Effector memory CD4-positive, alpha-beta T cell (primary cell): Measurements from ENCODE around the gene ITPR2.
"Not testable (repeated sequence)": the region's sequence is repeated elsewhere in the genome, so short reads cannot be mapped to it uniquely, and the experiment has no call there.

Experiments
- DNase-seq, 3 donors: peaks; one replicate each; pipeline ENCODE4 v3.0.0-alpha.2; 2020
- H3K27ac ChIP-seq: 2 replicates; pipeline ENCODE4 v1.7.0; 2013; ENCODE audit warnings: mild to moderate bottlenecking, low read length, moderate library complexity; ENCODE audit not compliant: insufficient read depth, poor library complexity, severe bottlenecking
- H3K27me3 ChIP-seq: replicated peaks from 2 replicates; pipeline ENCODE4 v1.7.0; 2013; ENCODE audit warnings: mild to moderate bottlenecking, low read length; ENCODE audit not compliant: insufficient read depth, control insufficient read depth, poor library complexity, severe bottlenecking
- H3K36me3 ChIP-seq: 2 replicates; pipeline ENCODE4 v1.7.0; 2013; ENCODE audit warnings: mild to moderate bottlenecking, low read length, moderate library complexity; ENCODE audit not compliant: control insufficient read depth, insufficient read depth
- H3K4me1 ChIP-seq: 2 replicates; pipeline ENCODE4 v1.7.0; 2013; ENCODE audit warnings: low read length, mild to moderate bottlenecking; ENCODE audit not compliant: control insufficient read depth, insufficient read depth, poor library complexity, severe bottlenecking
- H3K4me3 ChIP-seq: 2 replicates; pipeline ENCODE4 v1.7.0; 2013; ENCODE audit warnings: low read length, low read depth, mild to moderate bottlenecking; ENCODE audit not compliant: insufficient read depth, poor library complexity, severe bottlenecking
- H3K9me3 ChIP-seq: 2 replicates; pipeline ENCODE4 v1.7.0; 2013; ENCODE audit warnings: mild to moderate bottlenecking, low read length, moderate library complexity; ENCODE audit not compliant: control insufficient read depth

The ITPR2 gene

GRCh38 chr12:26654623-26655022 lies 178.4 kb downstream of the ITPR2 start:
- peaks cover 50% of the 10 kb centered on the region for H3K36me3 ChIP-seq
- no peak overlapping the region for H3K27ac ChIP-seq
- H3K9me3 ChIP-seq = no peaks in the 10 kb centered on the region
- H3K4me3 ChIP-seq = no peak overlapping the region
- H3K4me1 ChIP-seq = no peaks in the 10 kb centered on the region
- H3K27me3 ChIP-seq = no peaks in the 10 kb centered on the region
- DNase-seq = no peak

- no peaks in the 10 kb centered on the region for H3K27me3 ChIP-seq
- no peak overlapping the region for H3K27ac ChIP-seq
- H3K4me3 ChIP-seq = no peak overlapping the region
- DNase-seq = no peak
- no peaks in the 10 kb centered on the region for H3K4me1 ChIP-seq
- H3K36me3 ChIP-seq = peaks cover 33% of the 10 kb centered on the region
- no peaks in the 10 kb centered on the region for H3K9me3 ChIP-seq
Observed at GRCh38 chr12:26651566-26652188, 181.3 kb downstream of the ITPR2 start.

- Histone ChIP-seq H3K9me3 (no peaks in the 10 kb centered on the region), H3K27ac (no peak overlapping the region), H3K27me3 (no peaks in the 10 kb centered on the region), H3K4me3 (no peak overlapping the region), H3K4me1 (no peaks in the 10 kb centered on the region), H3K36me3 (peaks cover 26% of the 10 kb centered on the region)
- no peak for DNase-seq
Observed at GRCh38 chr12:26651036-26651435, 182.0 kb downstream of the ITPR2 start.

- Histone ChIP-seq H3K9me3 (no peaks in the 10 kb centered on the region), H3K36me3 (peaks cover 11% of the 10 kb centered on the region), H3K4me3 (no peak overlapping the region), H3K4me1 (no peaks in the 10 kb centered on the region), H3K27me3 (no peaks in the 10 kb centered on the region), H3K27ac (no peak overlapping the region)
- DNase-seq = no peak
Observed at GRCh38 chr12:26648999-26649398, 184.0 kb downstream of the ITPR2 start.

- Histone ChIP-seq H3K9me3 (no peaks in the 10 kb centered on the region), H3K27me3 (no peaks in the 10 kb centered on the region), H3K27ac (no peak overlapping the region), H3K36me3 (peaks cover 8% of the 10 kb centered on the region), H3K4me3 (no peak overlapping the region), H3K4me1 (no peaks in the 10 kb centered on the region)
- DNase-seq = no peak
Observed at GRCh38 chr12:26648584-26648983, 184.4 kb downstream of the ITPR2 start.

GRCh38 chr12:26648066-26648465 lies 184.9 kb downstream of the ITPR2 start:
- Histone ChIP-seq H3K27me3 (no peaks in the 10 kb centered on the region), H3K4me1 (no peaks in the 10 kb centered on the region), H3K4me3 (no peak overlapping the region), H3K9me3 (no peaks in the 10 kb centered on the region), H3K36me3 (peaks cover 8% of the 10 kb centered on the region), H3K27ac (no peak overlapping the region)
- no peak for DNase-seq

GRCh38 chr12:26647088-26647487 lies 185.9 kb downstream of the ITPR2 start:
- Histone ChIP-seq H3K27ac (no peak overlapping the region), H3K4me3 (no peak overlapping the region), H3K36me3 (peaks cover under 1% of the 10 kb centered on the region), H3K9me3 (no peaks in the 10 kb centered on the region), H3K27me3 (no peaks in the 10 kb centered on the region), H3K4me1 (no peaks in the 10 kb centered on the region)
- DNase-seq = no peak

- Histone ChIP-seq H3K4me1 (no peaks in the 10 kb centered on the region), H3K36me3 (no peaks in the 10 kb centered on the region), H3K9me3 (no peaks in the 10 kb centered on the region), H3K27me3 (no peaks in the 10 kb centered on the region), H3K27ac (no peak overlapping the region), H3K4me3 (no peak overlapping the region)
- no peak for DNase-seq
Observed at GRCh38 chr12:26646571-26646970, 186.4 kb downstream of the ITPR2 start.

- DNase-seq = not testable (repeated sequence)
Observed at GRCh38 chr12:26644376-26644775, 188.6 kb downstream of the ITPR2 start.

GRCh38 chr12:26643532-26644315 lies 189.3 kb downstream of the ITPR2 start:
- Histone ChIP-seq H3K27ac (no peak overlapping the region), H3K4me3 (no peak overlapping the region), H3K36me3 (peaks cover 5% of the 10 kb centered on the region), H3K4me1 (no peaks in the 10 kb centered on the region), H3K9me3 (no peaks in the 10 kb centered on the region), H3K27me3 (no peaks in the 10 kb centered on the region)
- no peak for DNase-seq

More at GRCh38 chr12:26644376-26644775, 188.6 kb downstream of the ITPR2 start:
- not testable (repeated sequence) for H3K4me3 ChIP-seq, H3K27ac ChIP-seq, H3K27me3 ChIP-seq, H3K4me1 ChIP-seq, H3K36me3 ChIP-seq, H3K9me3 ChIP-seq
